A549 (cell line): Measurements from ENCODE around the gene ZBTB47. TPM values are rescaled to one million over a fixed set of nuclear protein-coding genes. Genes with fewer than 3 reads are reported as not detected.

Experiments used
- ATAC-seq, 2 experiments: fragments of 200-7000 bp in 1 of 2; fragments of >200 bp in 1 of 2; cut with Nextera tagmentation in 1 of 2; cut with Tn5 transposase in 1 of 2; 3 replicates each; pipeline versions ENCODE4 v1.8.0 to v1.9.1; 2018 to 2020; ENCODE audit warnings: mild to moderate bottlenecking in 1 of 2, moderate library complexity in 1 of 2
- CTCF ChIA-PET: fragments of 300-600 bp; sonication (Branson Sonifier 250); formaldehyde crosslinking; extraction: SDS; loops from one replicate; lab custom pipeline; 2021; ENCODE audit warnings: antibody characterized with exemption, inconsistent platforms; lab: Yijun Ruan, JAX
- POLR2A ChIA-PET: fragments of 350-600 bp; formaldehyde crosslinking; extraction: SDS; loops from one replicate; lab custom pipeline; 2021; ENCODE audit warnings: antibody characterized with exemption, inconsistent platforms; lab: Yijun Ruan, JAX
- DNase-seq, 2 experiments: peaks; one replicate each; pipeline versions ENCODE4 v3.0.0 to v3.0.0-alpha.2; 2011 to 2016; ENCODE audit warnings: low read depth in 1 of 2, low spot score in 1 of 2
- FAIRE-seq: peaks from 2 replicates; lab custom pipeline; 2011; peaks lifted over from hg19 to GRCh38; lab: Jason Lieb, UNC
- H3K27ac ChIP-seq, 2 experiments: fragments of >200 bp; sonication (Bioruptor Twin); formaldehyde crosslinking; 3 replicates each; pipeline ENCODE4 v1.5.1; 2016 to 2017
- H3K4me1 ChIP-seq: fragments of >200 bp; sonication (Bioruptor Twin); formaldehyde crosslinking; 3 replicates; pipeline ENCODE4 v1.6.1; 2016
- H3K4me2 ChIP-seq: fragments of >200 bp; sonication (Bioruptor Twin); formaldehyde crosslinking; 3 replicates; pipeline ENCODE4 v1.6.1; 2016
- H3K4me3 ChIP-seq: fragments of >200 bp; sonication (Bioruptor Twin); formaldehyde crosslinking; 3 replicates; pipeline ENCODE4 v1.5.1; 2016
- H3K9me3 ChIP-seq: fragments of >200 bp; sonication (Bioruptor Twin); formaldehyde crosslinking; 3 replicates; pipeline ENCODE4 v1.6.1; 2016
- CHD4 ChIP-seq: fragments of 200-600 bp; sonication (generic); IDR thresholded peaks from 2 replicates; pipeline ENCODE4 v1.6.1; 2016; ENCODE audit warnings: antibody characterized with exemption, mild to moderate bottlenecking, borderline replicate concordance
- FOSB ChIP-seq: fragments of 250-450 bp; sonication (Bioruptor Pico); IDR thresholded peaks from 2 replicates; pipeline ENCODE4 v1.5.0; 2020; ENCODE audit warnings: mild to moderate bottlenecking, moderate library complexity
- FOSL2 ChIP-seq, 2 experiments: fragments of 450-650 bp in 1 of 2; fragments of >200 bp in 1 of 2; sonication (Bioruptor Twin) in 1 of 2; formaldehyde crosslinking; IDR thresholded peaks; 2 replicates each; pipeline versions ENCODE4 v1.5.0 to v1.6.1; 2016 to 2020; ENCODE audit warnings: mild to moderate bottlenecking in 1 of 2, moderate library complexity in 1 of 2
- HMGXB4 ChIP-seq: fragments of 250-450 bp; sonication (Bioruptor Pico); IDR thresholded peaks from 2 replicates; pipeline ENCODE4 v1.5.0; 2021; ENCODE audit warnings: mild to moderate bottlenecking, moderate library complexity, borderline replicate concordance
- JUN ChIP-seq, 2 experiments: fragments of >200 bp; sonication (Bioruptor Twin); formaldehyde crosslinking; IDR thresholded peaks; 2 replicates in 1 of 2; 3 replicates in 1 of 2; pipeline ENCODE4 v1.6.1; 2016 to 2017
- JUNB ChIP-seq: fragments of >200 bp; sonication (Bioruptor Twin); formaldehyde crosslinking; IDR thresholded peaks from 2 replicates; pipeline ENCODE4 v1.6.1; 2016
- KDM1A ChIP-seq: fragments of 200-600 bp; sonication (generic); IDR thresholded peaks from 2 replicates; pipeline ENCODE4 v1.6.1; 2016; ENCODE audit warnings: low read depth, mild to moderate bottlenecking
- MAFK ChIP-seq: fragments of 450-650 bp; IDR thresholded peaks from 2 replicates; pipeline ENCODE4 v1.6.1; 2014; ENCODE audit not compliant: partially characterized antibody
- NR3C1 ChIP-seq: fragments of >200 bp; sonication (Bioruptor Twin); formaldehyde crosslinking; IDR thresholded peaks from 3 replicates; pipeline ENCODE4 v1.6.1; 2017
- POLR2AphosphoS2 ChIP-seq: conservative IDR thresholded peaks from 2 replicates; pipeline ENCODE4 v1.6.1; 2012; ENCODE audit warnings: low read length, improper control_type of control experiment, inconsistent platforms
- SMC3 ChIP-seq: fragments of >200 bp; sonication (Bioruptor Twin); formaldehyde crosslinking; IDR thresholded peaks from 3 replicates; pipeline ENCODE4 v1.6.1; 2018; ENCODE audit warnings: inconsistent platforms
- ZFP36 ChIP-seq: fragments of 450-650 bp; IDR thresholded peaks from 2 replicates; pipeline ENCODE4 v1.6.1; 2014; ENCODE audit warnings: borderline replicate concordance; ENCODE audit not compliant: partially characterized antibody
- ZNF302 ChIP-seq: fragments of 250-450 bp; sonication (Bioruptor Pico); IDR thresholded peaks from 2 replicates; pipeline ENCODE4 v1.9.0; 2021; ENCODE audit warnings: inconsistent platforms, mild to moderate bottlenecking, moderate library complexity
- ZSCAN20 ChIP-seq: fragments of 250-450 bp; sonication (Bioruptor Pico); IDR thresholded peaks from 2 replicates; pipeline ENCODE4 v1.8.0; 2022; ENCODE audit warnings: mild to moderate bottlenecking, moderate library complexity
- WGBS: methylation state at CpG from one replicate; pipeline ENCODE4 v1.1.6; 2017; ENCODE audit errors: missing lambda C conversion rate; 5-methylcytosine and 5-hydroxymethylcytosine counted together
- polyA plus RNA-seq, 4 experiments: library from polyadenylated mRNA; depleted of rRNA in 3 of 4; stranded (reverse); fragments of >200 nt; fragmentation: RNase III in 1 of 4; extraction: RNeasy Plus Mini Kit Qiagen cat#74134 plus additional on column Dnase treatment in 1 of 4; gene quantifications; 2 replicates in 3 of 4; 3 replicates in 1 of 4; pipeline ENCODE4 v1.2.3, GENCODE V29; 2011 to 2017
- TF ChIP-seq, protein P1 (sequence below): IDR thresholded peaks from 2 replicates; pipeline ENCODE4 v1.6.1; 2012; ENCODE audit warnings: low read depth, borderline replicate concordance
- TF ChIP-seq, protein P2 (sequence below): fragments of 450-650 bp; IDR thresholded peaks from 2 replicates; pipeline ENCODE4 v1.6.1; 2014; ENCODE audit warnings: antibody characterized with exemption

The ZBTB47 gene
- polyA plus RNA-seq, 2 of the 4 experiments (the other 2 are of a cell fraction): 2.5 to 6.8 TPM

DNA sequence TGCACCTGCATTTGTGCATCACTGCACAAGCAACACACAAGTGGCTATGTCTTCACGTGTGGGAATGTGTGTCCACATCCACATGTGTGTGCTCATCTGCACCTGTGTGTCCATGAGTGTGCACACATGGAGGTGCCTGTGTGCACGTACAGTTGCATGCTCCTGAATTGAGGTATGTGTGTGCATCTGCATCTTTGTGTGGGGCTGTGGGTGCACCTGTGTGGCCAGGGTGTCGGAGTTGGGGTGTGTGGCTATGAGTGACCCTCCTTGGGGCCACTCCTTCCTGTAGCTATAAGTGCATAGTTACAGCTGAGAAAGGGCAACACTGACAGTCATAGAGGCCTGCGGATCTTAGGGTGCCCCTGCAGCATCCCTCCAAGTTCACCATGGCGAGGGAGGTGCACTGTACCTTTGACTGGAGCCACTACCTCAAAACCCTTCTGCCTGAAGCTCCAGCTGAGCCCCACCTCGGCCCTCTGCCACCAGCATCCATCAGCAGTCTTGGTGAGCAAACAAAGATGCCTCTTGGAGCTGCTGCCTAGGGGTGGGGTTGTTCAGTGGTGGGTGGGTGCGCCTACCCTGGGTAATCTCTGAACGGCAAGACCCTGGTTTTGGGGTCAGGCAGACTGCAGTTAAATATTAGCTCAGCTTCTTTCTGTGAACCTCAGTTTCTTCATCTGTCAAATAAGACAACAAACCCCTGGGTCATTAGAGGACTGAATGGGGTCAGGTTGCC, 54.3 kb downstream of the ZBTB47 start:
- ATAC-seq: no peak
- WGBS: 4% methylated on average over 3 of the region's 8 CpGs
- CTCF ChIA-PET: interaction anchor here (1.7 kb wide), 1 partner anchor 36 kb away, joined by 4 read pairs; no protein-coding TSS in a partner anchor

DNA sequence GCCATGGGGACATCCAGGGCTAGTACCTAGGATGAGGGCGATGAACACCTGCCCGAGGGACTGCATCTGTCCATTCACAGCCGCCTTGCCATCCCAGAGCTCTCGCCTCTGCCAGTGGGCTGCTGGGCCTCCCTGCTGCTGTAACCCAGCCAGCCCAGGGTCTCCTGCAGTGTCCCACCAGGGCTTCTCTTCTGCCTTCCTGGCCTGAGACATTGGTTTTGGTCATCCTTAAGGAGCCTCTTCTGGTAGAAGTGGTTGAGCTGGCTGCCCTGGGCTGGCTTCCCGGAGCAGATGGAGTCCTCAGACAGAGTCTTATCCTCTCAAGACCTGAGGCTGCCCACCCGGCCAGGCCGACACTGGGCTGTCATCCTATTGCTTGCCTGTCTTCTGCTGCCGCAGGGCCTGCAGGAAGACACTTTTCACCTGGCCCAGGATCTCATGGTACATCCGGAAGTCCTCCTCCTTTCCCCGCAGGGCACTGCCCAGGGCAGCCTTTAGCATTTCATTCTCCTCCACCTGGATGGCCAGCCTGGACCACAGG, 55.2 kb downstream of the ZBTB47 start:
- ATAC-seq: no peak
- no peak overlapping the region for H3K4me2 ChIP-seq
- ChIA-PET POLR2A (no interaction called here), CTCF (no interaction called here)
- no peaks in the 10 kb centered on the region for H3K9me3 ChIP-seq
- 48% methylated on average over 6 of the region's 10 CpGs for WGBS
- DNase-seq: no peak
- H3K4me3 ChIP-seq: no peak overlapping the region
- no peaks in the 10 kb centered on the region for H3K4me1 ChIP-seq
- no peak overlapping the region for H3K27ac ChIP-seq
- TF ChIP-seq ZSCAN20: no peak
- no peak for FAIRE-seq

More for the DNA sequence above, 54.3 kb downstream of the ZBTB47 start:
- Histone ChIP-seq H3K27ac (no peak overlapping the region), H3K4me3 (no peak overlapping the region), H3K4me1 (no peaks in the 10 kb centered on the region), H3K4me2 (no peak overlapping the region), H3K9me3 (no peaks in the 10 kb centered on the region)
- FAIRE-seq (no peak), DNase-seq (no peak)
- POLR2A ChIA-PET: no interaction called here
- TF ChIP-seq FOSL2 (IDR thresholded peaks at IDR 0.05) (no peak), FOSL2 (CRISPR knock-in tag; IDR thresholded peaks at IDR 0.05) (no peak)

- H3K9me3 ChIP-seq: no peaks in the 10 kb centered on the region
- no peak overlapping the region for H3K4me2 ChIP-seq
- TF ChIP-seq HMGXB4 (CRISPR knock-in tag) (no peak), POLR2AphosphoS2 (no peak), SMC3 (no peak), ZSCAN20 (no peak), ZNF302 (no peak), JUNB (no peak), ZFP36 (no peak), NR3C1 (no peak), JUN (IDR thresholded peaks at IDR 0.05) (no peak), CHD4 (no peak), FOSB (CRISPR knock-in tag) (no peak), MAFK (no peak), KDM1A (no peak), FOSL2 (IDR thresholded peaks at IDR 0.05) (no peak), FOSL2 (CRISPR knock-in tag; IDR thresholded peaks at IDR 0.05) (no peak)
- TF ChIP-seq, protein P1, sequence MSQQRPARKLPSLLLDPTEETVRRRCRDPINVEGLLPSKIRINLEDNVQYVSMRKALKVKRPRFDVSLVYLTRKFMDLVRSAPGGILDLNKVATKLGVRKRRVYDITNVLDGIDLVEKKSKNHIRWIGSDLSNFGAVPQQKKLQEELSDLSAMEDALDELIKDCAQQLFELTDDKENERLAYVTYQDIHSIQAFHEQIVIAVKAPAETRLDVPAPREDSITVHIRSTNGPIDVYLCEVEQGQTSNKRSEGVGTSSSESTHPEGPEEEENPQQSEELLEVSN: no peak
- TF ChIP-seq, protein P2, sequence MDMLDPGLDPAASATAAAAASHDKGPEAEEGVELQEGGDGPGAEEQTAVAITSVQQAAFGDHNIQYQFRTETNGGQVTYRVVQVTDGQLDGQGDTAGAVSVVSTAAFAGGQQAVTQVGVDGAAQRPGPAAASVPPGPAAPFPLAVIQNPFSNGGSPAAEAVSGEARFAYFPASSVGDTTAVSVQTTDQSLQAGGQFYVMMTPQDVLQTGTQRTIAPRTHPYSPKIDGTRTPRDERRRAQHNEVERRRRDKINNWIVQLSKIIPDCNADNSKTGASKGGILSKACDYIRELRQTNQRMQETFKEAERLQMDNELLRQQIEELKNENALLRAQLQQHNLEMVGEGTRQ: no peak
- ChIA-PET POLR2A (no interaction called here), CTCF (interaction anchor here (1.4 kb wide), 1 partner anchor 49 kb away, joined by 4 read pairs; no protein-coding TSS in a partner anchor)
- ATAC-seq (no peak), DNase-seq (no peak), FAIRE-seq (no peak)
- 80% methylated on average over 10 of the region's 10 CpGs for WGBS
- H3K4me3 ChIP-seq: no peak overlapping the region
- H3K27ac ChIP-seq: no peak overlapping the region
- H3K4me1 ChIP-seq: no peaks in the 10 kb centered on the region
These were observed 56.1 kb downstream of the ZBTB47 start for GRCh38 chr3:42709621-42710020.
